Stomach (tissue), 9 donors: ENCODE data around the gene GPBP1L1. TPM values are rescaled to one million over a fixed set of nuclear protein-coding genes. Genes with fewer than 3 reads are reported as not detected.

Experiments
- DNase-seq, 2 donors: peaks; one replicate each; pipeline versions ENCODE4 v3.0.0 to v3.0.0-alpha.2; 2013 to 2019
- H3K27ac ChIP-seq, 5 donors: fragments of 200-600 bp in 4 of 5; sonication (generic) in 4 of 5; one replicate each; pipeline ENCODE4 v1.5.1; 2013 to 2019; ENCODE audit warnings: mild to moderate bottlenecking in 1 of 5, moderate library complexity in 1 of 5
- H3K27me3 ChIP-seq, 3 donors: fragments of 200-600 bp; sonication (generic); one replicate each; pipeline ENCODE4 v1.5.1; 2017 to 2019; ENCODE audit warnings: mixed run types in 1 of 3
- H3K36me3 ChIP-seq, 4 donors: fragments of 200-600 bp; sonication (generic); 1 replicate in 3 of 4; 2 replicates in 1 of 4; pipeline ENCODE4 v1.5.1; 2016 to 2019
- H3K4me1 ChIP-seq, 4 donors: fragments of 200-600 bp; sonication (generic); one replicate each; pipeline ENCODE4 v1.5.1; 2016 to 2019
- H3K4me3 ChIP-seq, 4 donors: fragments of 200-600 bp; sonication (generic) in 3 of 4; one replicate each; pipeline ENCODE4 v1.5.1; 2016 to 2019; ENCODE audit warnings: mild to moderate bottlenecking in 1 of 4
- H3K9me3 ChIP-seq, 4 donors: fragments of 200-600 bp; sonication (generic); one replicate each; pipeline ENCODE4 v1.5.1; 2016 to 2019
- CTCF ChIP-seq, 7 experiments: fragments of 450-650 bp in 4 of 7; fragments of 200-600 bp in 3 of 7; sonication (generic) in 3 of 7; IDR thresholded peaks; one replicate each; pipeline ENCODE4 v1.5.1; 2016 to 2019; ENCODE audit warnings: antibody characterized with exemption in 7 of 7, control low read depth in 2 of 7, mild to moderate bottlenecking in 1 of 7
- EP300 ChIP-seq: sonication (generic); formaldehyde crosslinking; IDR thresholded peaks from one replicate; pipeline ENCODE4 v1.6.1; 2017; ENCODE audit warnings: antibody characterized with exemption
- POLR2A ChIP-seq, 4 donors: fragments of 450-650 bp; IDR thresholded peaks; one replicate each; pipeline ENCODE4 v1.6.1; 2016; ENCODE audit warnings: antibody characterized with exemption in 4 of 4, control low read depth in 2 of 4, mild to moderate bottlenecking in 1 of 4, moderate library complexity in 1 of 4
- POLR2AphosphoS5 ChIP-seq, 3 donors: sonication (generic); formaldehyde crosslinking; IDR thresholded peaks; one replicate each; pipeline ENCODE4 v1.6.1; 2016; ENCODE audit warnings: antibody characterized with exemption in 3 of 3
- WGBS, 5 donors: extraction: QIAGEN DNeasy Blood & Tissue Kit in 3 of 5; methylation state at CpG; one replicate each; pipeline versions ENCODE4 v1.1.5 to v1.1.7; 2013 to 2018; 5-methylcytosine and 5-hydroxymethylcytosine counted together
- intact Hi-C: fragments of 100-400 bp; cut with DNase I; formaldehyde crosslinking; loops from one replicate; pipeline ENCODE4 v1.15.1; 2023; ENCODE audit warnings: low total_unique reads
- polyA plus RNA-seq, 3 donors: library from polyadenylated mRNA; stranded (reverse); fragments of 200-250 nt; gene quantifications; one replicate each; pipeline ENCODE4 v1.2.3, GENCODE V29; 2013
- total RNA-seq, 5 donors: library from RNA; depleted of rRNA; stranded (reverse); fragments of >200 nt; gene quantifications; one replicate each; pipeline versions ENCODE4 v1.1.0 to v1.2.3, GENCODE V29; 2014 to 2016
- donor health status: healthy with polysubstance abuse.
- donor health status: Bipolar disorder and iron deficiency.
- donor health status: healthy.

The GPBP1L1 gene
- total and polyA plus RNA-seq, 8 donors, result 40.1 to 346 (median 103) TPM

GRCh38 chr1:45594412-45594811 is 91.9 kb downstream of the GPBP1L1 start:
- Histone ChIP-seq H3K4me1 (peaks cover 0 to 28% (median 11%) of the 10 kb centered on the region in 4 donors), H3K9me3 (no peaks in the 10 kb centered on the region), H3K27me3 (no peaks in the 10 kb centered on the region), H3K27ac (no peak overlapping the region), H3K4me3 (no peak overlapping the region), H3K36me3 (peaks cover 13 to 65% (median 55%) of the 10 kb centered on the region in 4 donors)
- WGBS, 5 donors, result 80 to 91% (median 89%) methylated on average over 4 of the region's 4 CpGs
- intact Hi-C loops, result no loop called here
- DNase-seq, result no peak
- TF ChIP-seq CTCF (IDR thresholded peaks at IDR 0.05), result no peak
- no peak for TF ChIP-seq POLR2AphosphoS5 (IDR thresholded peaks at IDR 0.05)
- TF ChIP-seq EP300, result no peak
- no peak for TF ChIP-seq POLR2A (IDR thresholded peaks at IDR 0.05)

- no peaks in the 10 kb centered on the region for H3K27me3 ChIP-seq
- WGBS, 5 donors, result 12 to 47% (median 30%) methylated on average over 1 of the region's 1 CpG
- no peaks in the 10 kb centered on the region for H3K9me3 ChIP-seq
- H3K36me3 ChIP-seq, result peaks cover 13 to 36% (median 35%) of the 10 kb centered on the region in 4 donors
- peak overlapping the region in 4 of 5 donors; percentile 2 to 55 (median 21) for H3K27ac ChIP-seq
- H3K4me1 ChIP-seq, result peaks cover 16 to 63% (median 41%) of the 10 kb centered on the region in 4 donors
- intact Hi-C loops, result no loop called here
- peak overlapping the region in 2 of 4 donors; percentile 28 to 37 for H3K4me3 ChIP-seq
- TF ChIP-seq POLR2A (IDR thresholded peaks at IDR 0.05) (no peak), POLR2AphosphoS5 (IDR thresholded peaks at IDR 0.05) (no peak), EP300 (no peak), CTCF (IDR thresholded peaks at IDR 0.05) (no peak)
- no peak for DNase-seq
Observed at GRCh38 chr1:45589861-45590260, 96.5 kb downstream of the GPBP1L1 start.

- Histone ChIP-seq H3K4me1 (peaks cover 19 to 68% (median 48%) of the 10 kb centered on the region in 4 donors), H3K27me3 (no peaks in the 10 kb centered on the region), H3K4me3 (peak overlapping the region in 1 of 4 donors; percentile 100), H3K36me3 (peaks cover 0 to 6% (median 6%) of the 10 kb centered on the region in 4 donors), H3K27ac (peak overlapping the region in 3 of 5 donors; percentile 17 to 96 (median 32)), H3K9me3 (no peaks in the 10 kb centered on the region)
- no peak for DNase-seq
- 62 to 74% (median 68%) methylated on average over 4 of the region's 4 CpGs for WGBS, 5 donors
- TF ChIP-seq EP300, result no peak
- TF ChIP-seq CTCF (IDR thresholded peaks at IDR 0.05), result no peak
- TF ChIP-seq POLR2A (IDR thresholded peaks at IDR 0.05), result no peak
- intact Hi-C loops, result no loop called here
Observed at GRCh38 chr1:45586769-45587168, 99.6 kb downstream of the GPBP1L1 start.

GRCh38 chr1:45585496-45586075 is 100.7 kb downstream of the GPBP1L1 start:
- no peaks in the 10 kb centered on the region for H3K36me3 ChIP-seq
- H3K4me3 ChIP-seq, result peak overlapping the region; percentile 99 to 100 (median 100)
- 29 to 42% (median 35%) methylated on average over 7 of the region's 7 CpGs for WGBS, 5 donors
- H3K27ac ChIP-seq, result peak overlapping the region in 4 of 5 donors; percentile 93 to 96 (median 96)
- no peaks in the 10 kb centered on the region for H3K27me3 ChIP-seq
- DNase-seq, result peak in 1 of 2 donors; percentile 7
- intact Hi-C loops, result no loop called here
- no peaks in the 10 kb centered on the region for H3K9me3 ChIP-seq
- TF ChIP-seq POLR2AphosphoS5 (IDR thresholded peaks at IDR 0.05), result no peak
- peaks cover 19 to 56% (median 42%) of the 10 kb centered on the region in 4 donors for H3K4me1 ChIP-seq

GRCh38 chr1:45585110-45585426 is 101.3 kb downstream of the GPBP1L1 start:
- no peaks in the 10 kb centered on the region for H3K36me3 ChIP-seq
- intact Hi-C loops, result no loop called here
- no peaks in the 10 kb centered on the region for H3K27me3 ChIP-seq
- peak overlapping the region; percentile 93 to 96 (median 95) for H3K27ac ChIP-seq
- no peak for DNase-seq
- peak overlapping the region; percentile 99 to 100 (median 100) for H3K4me3 ChIP-seq
- H3K9me3 ChIP-seq, result no peaks in the 10 kb centered on the region
- peaks cover 19 to 51% (median 39%) of the 10 kb centered on the region in 4 donors for H3K4me1 ChIP-seq
- TF ChIP-seq POLR2A (IDR thresholded peaks at IDR 0.05) (no peak), EP300 (no peak), CTCF (IDR thresholded peaks at IDR 0.05) (no peak), POLR2AphosphoS5 (IDR thresholded peaks at IDR 0.05) (no peak)
- WGBS, 5 donors, result 0 to 4% (median 1%) methylated on average over 5 of the region's 5 CpGs
